Activated gamma-delta T cell treated with anti-CD3 and anti-CD28 coated beads, Interleukin-2, amount 50 U/mL, for 16 hours (primary cell): Measurements from ENCODE around the gene TIMM29.
"Not testable (repeated sequence)": the region's sequence is repeated elsewhere in the genome, so short reads cannot be mapped to it uniquely, and the experiment has no call there.

Source experiments
- DNase-seq: peaks from one replicate; pipeline ENCODE4 v3.0.0-alpha.2; 2020; ENCODE audit warnings: low read depth

The TIMM29 gene

GRCh38 chr19:10943412-10943811, 14.8 kb downstream of the TIMM29 start:
- not testable (repeated sequence) for DNase-seq

- no peak for DNase-seq
These were observed 16.7 kb downstream of the TIMM29 start for GRCh38 chr19:10945264-10945663.

- DNase-seq: no peak
These were observed 18.5 kb downstream of the TIMM29 start for GRCh38 chr19:10946958-10947657.

DNA sequence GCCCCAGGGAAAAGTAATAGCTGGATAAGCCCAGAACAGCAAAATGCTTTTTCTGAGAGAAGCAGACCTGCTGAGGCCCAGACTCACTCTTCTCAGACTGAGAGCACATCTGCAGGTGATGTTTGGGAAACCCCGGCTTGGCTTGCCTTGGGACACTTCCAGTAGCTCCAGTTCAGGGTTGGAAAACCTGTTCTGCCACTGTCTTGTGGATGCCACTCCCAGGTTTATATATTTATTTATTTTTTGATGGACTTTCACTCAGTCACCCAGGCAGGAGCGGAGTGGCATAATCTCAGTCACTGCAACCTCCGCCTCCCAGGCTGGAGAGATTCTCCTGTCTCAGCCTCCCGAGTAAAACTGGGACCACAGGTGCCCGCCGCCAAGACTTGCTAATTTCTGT, 24.2 kb downstream of the TIMM29 start:
- no peak for DNase-seq

DNA sequence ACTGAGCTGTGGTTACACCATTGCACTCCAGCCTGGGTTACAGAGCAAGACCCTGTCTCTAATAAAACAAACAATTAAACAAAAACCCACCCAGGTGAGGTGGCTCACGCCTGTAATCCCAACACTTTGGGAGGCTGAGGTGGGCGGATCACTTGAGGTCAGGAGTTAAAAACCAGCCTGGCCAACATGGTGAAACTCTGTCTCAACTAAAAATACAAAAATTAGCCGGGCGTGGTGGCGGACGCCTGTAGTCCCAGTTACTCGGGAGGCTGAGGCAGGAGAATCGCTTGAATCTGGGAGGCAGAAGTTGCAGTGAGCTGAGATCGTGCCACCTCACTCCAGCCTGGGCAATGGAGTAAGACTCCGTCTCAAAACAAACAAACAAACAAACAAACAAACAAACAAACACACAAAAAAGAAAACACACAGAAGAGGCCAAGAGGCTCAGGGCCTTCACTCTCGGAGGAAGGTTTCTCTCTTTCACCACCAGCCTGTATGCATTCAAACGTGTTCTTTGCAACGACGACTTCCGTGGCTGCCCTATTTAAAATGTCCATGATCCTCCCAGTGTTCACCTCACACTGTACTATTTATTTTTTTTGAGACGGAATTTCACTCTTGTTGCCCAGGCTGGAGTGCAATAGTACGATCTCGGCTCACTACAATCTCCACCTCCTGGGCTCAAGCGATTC, 30.8 kb downstream of the TIMM29 start:
- not testable (repeated sequence) for DNase-seq

DNA sequence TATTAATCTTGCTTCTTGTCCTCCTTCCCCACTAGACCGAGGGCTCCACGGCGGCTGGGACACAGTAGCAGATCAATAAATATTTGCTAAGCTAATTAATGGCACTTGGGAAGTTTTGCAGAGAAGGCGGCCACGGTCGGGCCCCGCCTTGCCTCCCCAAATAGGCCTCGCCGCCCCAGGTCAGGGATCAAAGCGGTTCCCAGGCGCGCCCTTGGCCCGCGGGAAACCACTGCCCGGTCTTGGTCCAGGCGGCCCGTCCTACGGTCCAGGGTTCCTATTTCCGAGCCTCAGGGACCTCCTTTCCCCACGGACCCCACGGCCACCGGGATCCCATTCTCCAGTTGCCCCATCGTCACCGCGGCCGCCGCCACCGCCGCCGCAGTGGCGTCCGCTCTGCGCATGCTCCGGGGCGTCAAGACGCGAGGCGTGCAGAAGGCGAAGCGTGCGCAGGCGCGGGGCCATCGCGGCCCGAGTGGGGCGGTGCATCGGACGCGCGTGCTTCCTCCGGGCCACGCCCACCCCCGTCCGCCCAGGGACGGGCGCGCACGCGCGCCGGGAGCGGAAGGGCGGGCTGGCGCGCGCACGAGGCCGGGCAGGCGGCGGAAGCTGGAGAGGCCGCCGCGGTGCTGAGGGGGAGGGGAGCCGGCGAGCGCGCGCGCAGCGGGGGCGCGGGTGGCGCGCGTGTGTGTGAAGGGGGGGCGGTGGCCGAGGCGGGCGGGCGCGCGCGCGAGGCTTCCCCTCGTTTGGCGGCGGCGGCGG, 31.9 kb downstream of the TIMM29 start, which contains the start of gene SMARCA4:
TSS of gene SMARCA4 (plus strand) at position 717 of the 759 bp plus-strand sequence. CDS start 23,122 bp downstream, outside the sequence.
- DNase-seq: peak; percentile 97

DNA sequence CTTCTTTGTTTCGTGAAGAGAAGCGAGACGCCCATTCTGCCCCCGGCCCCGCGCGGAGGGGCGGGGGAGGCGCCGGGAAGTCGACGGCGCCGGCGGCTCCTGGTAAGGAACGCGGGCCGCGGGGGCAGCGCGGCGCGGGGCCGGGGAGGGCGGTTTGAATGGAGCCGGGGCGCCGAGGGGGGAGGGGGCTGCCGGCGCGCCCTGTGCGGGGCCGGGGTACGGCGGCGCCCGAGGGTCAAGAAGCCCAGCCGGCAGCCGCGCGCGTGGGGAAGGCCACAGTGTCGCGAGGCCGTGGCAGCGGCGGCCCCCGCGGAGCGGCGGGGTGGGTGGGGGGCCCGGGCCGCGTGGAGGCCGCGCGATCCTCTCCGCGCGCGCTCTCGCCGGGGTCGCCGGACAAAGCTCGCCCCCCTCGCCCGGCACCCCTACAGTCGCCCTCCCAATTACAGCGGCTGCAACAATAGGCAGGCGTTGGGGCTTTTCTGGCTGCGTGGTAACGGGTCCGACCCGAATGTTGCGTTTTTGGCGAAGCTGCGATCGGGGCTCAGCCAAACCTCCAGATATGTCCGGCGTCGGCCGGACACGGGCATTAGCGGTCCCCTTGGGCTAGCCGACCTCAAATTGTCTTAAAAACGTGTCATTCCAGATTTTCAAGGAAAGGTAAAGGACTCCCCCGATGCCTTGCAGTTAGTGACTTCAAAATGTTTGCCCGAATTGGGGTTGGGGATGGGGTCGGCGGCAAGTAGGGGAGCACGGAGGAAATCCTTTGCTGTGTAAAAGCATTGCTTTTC, 32.7 kb downstream of the TIMM29 start:
- DNase-seq: no peak

DNA sequence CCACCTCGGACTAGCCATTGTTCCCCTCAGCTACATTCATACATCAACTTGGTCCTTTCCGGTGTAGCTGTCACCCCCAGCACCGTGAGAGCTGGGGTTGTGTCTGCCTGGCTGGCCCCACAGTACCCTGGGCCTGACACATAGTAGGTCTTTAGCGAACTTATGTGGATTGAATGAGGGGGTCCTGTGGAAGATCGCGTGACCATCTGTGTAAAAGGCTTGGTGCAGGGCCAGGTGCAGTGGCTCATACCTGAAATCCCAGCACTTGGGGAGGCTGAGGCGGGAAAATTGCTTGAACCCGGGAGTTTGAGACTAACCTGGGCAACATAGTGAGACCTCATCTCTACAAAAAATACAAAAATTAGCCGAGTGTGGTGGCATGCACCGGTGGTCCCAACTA, 34.3 kb downstream of the TIMM29 start:
- no peak for DNase-seq

- DNase-seq: no peak
These were observed 35.3 kb downstream of the TIMM29 start for GRCh38 chr19:10963865-10964264.

GRCh38 chr19:10964903-10965302, 36.3 kb downstream of the TIMM29 start:
- DNase-seq: no peak

DNA sequence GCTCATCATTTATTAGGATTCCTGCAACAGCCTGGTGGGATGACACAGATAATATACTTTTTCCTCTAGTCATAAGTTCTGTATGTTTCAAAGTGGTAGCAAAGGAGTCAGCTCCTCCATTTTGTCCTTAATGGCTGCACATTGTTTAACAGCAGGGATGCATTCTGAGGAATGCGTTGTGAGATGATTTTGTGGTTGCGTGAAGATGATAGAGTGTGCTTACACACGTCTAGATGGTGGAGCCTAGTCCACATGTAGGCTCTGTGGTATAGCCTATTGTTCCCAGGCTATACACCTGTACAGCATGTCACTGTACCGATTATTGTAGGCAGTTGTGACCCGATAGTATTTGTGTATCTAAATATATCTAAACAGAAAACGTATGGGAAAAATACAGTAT, 36.8 kb downstream of the TIMM29 start:
- no peak for DNase-seq

DNA sequence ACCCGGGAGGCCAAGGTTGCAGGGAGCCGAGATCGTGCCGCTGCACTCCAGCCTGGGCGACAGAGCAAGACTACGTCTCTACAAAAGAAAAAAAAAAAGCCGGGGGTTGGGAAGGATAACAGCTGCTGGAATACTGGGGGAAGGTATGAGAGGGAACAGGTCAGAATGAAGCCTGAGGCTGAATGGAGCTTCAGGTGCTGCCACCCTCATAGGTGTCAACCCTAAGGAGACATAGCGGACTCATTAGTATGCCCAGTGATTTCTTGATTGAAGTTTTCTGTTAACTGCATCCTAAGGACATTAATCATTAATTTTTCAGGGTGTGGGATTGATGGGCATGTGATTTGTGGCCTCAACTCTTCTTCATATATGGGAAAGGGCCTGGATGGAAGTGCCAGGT, 38.2 kb downstream of the TIMM29 start:
- no peak for DNase-seq

DNA sequence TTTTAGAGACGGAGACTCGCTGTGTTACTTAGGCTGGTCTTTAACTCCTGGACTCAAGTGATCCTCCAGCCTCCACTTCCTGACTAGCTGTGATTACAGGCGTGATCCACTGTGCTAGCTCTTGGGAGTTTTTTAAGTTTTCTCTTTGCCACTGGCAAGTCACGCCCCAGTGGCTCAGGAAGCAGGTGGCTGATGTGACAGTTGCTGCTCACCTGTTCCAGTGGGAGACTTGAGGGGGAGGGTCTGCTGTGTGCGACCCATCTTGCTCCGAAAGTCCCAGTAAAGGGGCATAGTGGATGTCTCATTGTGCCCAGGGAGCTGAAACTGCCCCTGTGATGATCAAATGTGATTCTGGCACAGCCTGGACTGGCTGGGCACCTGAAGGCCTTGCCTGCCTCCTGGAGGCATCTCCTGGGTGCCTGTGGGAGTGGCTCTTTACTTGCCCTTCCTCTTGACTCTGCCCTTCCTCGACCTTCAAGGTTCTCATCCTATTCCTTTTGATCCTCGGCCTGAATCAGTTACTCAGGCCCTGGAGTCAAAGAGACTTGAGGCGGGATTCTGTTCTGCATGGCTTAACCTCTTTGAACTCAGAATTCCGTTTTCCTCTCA, 40.0 kb downstream of the TIMM29 start:
- no peak for DNase-seq

DNA sequence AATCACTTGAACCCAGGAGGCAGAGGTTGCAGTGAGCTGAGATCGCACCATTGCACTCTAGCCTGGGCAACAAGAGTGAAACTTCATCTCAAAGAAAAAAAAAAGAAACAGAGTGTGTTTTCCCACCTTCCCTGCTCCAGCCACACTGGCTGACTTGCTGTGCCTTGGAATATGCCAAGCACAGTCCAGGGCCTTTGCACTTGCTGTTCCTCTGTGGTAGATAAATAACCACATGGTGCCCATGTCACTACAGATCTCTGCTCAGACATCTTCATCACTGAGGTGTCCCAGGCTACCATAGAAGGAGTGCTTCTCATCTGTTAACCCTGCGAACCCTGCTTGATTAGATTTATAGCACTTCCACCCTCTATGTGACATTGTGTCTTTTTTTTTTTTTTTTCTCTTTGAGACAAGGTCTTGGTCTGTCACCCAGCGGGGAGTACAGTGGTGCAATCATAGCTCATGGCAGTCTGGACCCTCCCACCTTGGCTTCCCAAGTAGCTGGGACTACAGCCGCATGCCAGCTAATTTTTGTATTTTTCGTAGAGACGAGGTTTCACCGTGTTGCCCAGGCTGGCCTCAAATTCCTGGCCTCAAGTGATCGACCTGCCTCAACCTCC, 42.6 kb downstream of the TIMM29 start:
- no peak for DNase-seq

GRCh38 chr19:10975374-10976130, 46.9 kb downstream of the TIMM29 start:
- no peak for DNase-seq

GRCh38 chr19:10976131-10976892, 47.7 kb downstream of the TIMM29 start:
- DNase-seq: no peak

DNA sequence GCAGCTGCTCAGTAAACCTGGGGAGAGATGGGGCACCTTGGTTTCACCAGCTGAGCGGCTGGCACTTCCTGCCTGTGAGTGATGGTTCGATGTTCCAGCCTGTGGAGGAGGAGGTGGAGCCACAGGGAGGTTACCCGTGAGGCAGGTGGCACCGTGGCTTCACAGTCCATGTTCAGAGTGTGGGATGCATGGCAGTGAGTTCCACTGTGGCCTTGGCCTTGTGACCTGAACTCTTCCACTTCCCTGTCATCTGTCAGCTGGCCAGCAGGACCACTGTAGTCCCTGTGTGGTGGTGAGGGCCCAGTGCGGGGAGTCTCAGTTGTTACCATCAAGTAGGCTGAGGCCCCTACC, 49.1 kb downstream of the TIMM29 start:
- no peak for DNase-seq
